Inflammatory macrophage treated with lipopolysaccharide for 4 hours (primary cell): ENCODE measurements around the gene RNASE2.

Experiments
- DNase-seq: peaks from one replicate; pipeline ENCODE4 v3.0.0-alpha.2; 2020

Gene RNASE2

GRCh38 chr14:20985650-20986049 is 30.4 kb downstream of the RNASE2 start:
- peak; percentile 62 for DNase-seq

GRCh38 chr14:20986811-20987210 is 31.5 kb downstream of the RNASE2 start:
- peak; percentile 92 for DNase-seq

- peak; percentile 69 for DNase-seq
These were observed 33.6 kb downstream of the RNASE2 start for GRCh38 chr14:20988717-20989470.

- DNase-seq: no peak
These were observed 34.1 kb downstream of the RNASE2 start for GRCh38 chr14:20989471-20989786.

GRCh38 chr14:20989787-20990600 is 34.7 kb downstream of the RNASE2 start, which contains the start of gene METTL17:
Gene METTL17, plus strand, starts transcription at chr14:20989980. Its CDS starts 23 bp downstream, at chr14:20990003.
- DNase-seq: peak; percentile 96

GRCh38 chr14:20996521-20996920 is 41.2 kb downstream of the RNASE2 start:
- DNase-seq: no peak

- no peak for DNase-seq
These were observed 41.8 kb downstream of the RNASE2 start for GRCh38 chr14:20997115-20997514.

- DNase-seq: no peak
These were observed 42.3 kb downstream of the RNASE2 start for GRCh38 chr14:20997564-20997963.

GRCh38 chr14:20998139-20998538 is 42.9 kb downstream of the RNASE2 start:
- no peak for DNase-seq

GRCh38 chr14:20998674-20999366 is 43.5 kb downstream of the RNASE2 start, which contains the start of gene SLC39A2:
Gene SLC39A2, plus strand, starts transcription at chr14:20999293. Its CDS starts 154 bp downstream, at chr14:20999447.
- no peak for DNase-seq

- DNase-seq: no peak
These were observed 44.3 kb downstream of the RNASE2 start for GRCh38 chr14:20999591-20999990.

- no peak for DNase-seq
These were observed 45.9 kb downstream of the RNASE2 start for GRCh38 chr14:21001218-21001617.

GRCh38 chr14:21003788-21004346 is 48.6 kb downstream of the RNASE2 start:
- no peak for DNase-seq
